ENCODE results near the gene IL17F. TPM values are rescaled to one million over a fixed set of nuclear protein-coding genes. Genes with fewer than 3 reads are reported as not detected.

The IL17F gene
- total RNA-seq, 1 donor from 2014 or later: not detected

- H3K27me3 ChIP-seq: no peaks in the 10 kb centered on the region
- H3K9me3 ChIP-seq: no peaks in the 10 kb centered on the region
- no peak overlapping the region for H3K4me3 ChIP-seq
- no peaks in the 10 kb centered on the region for H3K4me1 ChIP-seq
- TF ChIP-seq POLR2AphosphoS5 (IDR thresholded peaks at IDR 0.05; ENCODE audit: insufficient read depth in 1 of 2, low read depth in 1 of 2) (no peak), POLR2A (IDR thresholded peaks at IDR 0.05) (no peak)
- TF ChIP-seq, protein P1, sequence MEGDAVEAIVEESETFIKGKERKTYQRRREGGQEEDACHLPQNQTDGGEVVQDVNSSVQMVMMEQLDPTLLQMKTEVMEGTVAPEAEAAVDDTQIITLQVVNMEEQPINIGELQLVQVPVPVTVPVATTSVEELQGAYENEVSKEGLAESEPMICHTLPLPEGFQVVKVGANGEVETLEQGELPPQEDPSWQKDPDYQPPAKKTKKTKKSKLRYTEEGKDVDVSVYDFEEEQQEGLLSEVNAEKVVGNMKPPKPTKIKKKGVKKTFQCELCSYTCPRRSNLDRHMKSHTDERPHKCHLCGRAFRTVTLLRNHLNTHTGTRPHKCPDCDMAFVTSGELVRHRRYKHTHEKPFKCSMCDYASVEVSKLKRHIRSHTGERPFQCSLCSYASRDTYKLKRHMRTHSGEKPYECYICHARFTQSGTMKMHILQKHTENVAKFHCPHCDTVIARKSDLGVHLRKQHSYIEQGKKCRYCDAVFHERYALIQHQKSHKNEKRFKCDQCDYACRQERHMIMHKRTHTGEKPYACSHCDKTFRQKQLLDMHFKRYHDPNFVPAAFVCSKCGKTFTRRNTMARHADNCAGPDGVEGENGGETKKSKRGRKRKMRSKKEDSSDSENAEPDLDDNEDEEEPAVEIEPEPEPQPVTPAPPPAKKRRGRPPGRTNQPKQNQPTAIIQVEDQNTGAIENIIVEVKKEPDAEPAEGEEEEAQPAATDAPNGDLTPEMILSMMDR (IDR thresholded peaks at IDR 0.05): no peak
- no peaks in the 10 kb centered on the region for H3K36me3 ChIP-seq
- H3K27ac ChIP-seq: no peak overlapping the region
- intact Hi-C loops (cut with DNase I): no loop called here
- no peak for DNase-seq (ENCODE audit: extremely low spot score in 2 of 2)
These were observed 54.3 kb downstream of the IL17F start for GRCh38 chr6:52189974-52190373.

- intact Hi-C loops (cut with DNase I): no loop called here
- TF ChIP-seq POLR2AphosphoS5 (IDR thresholded peaks at IDR 0.05; ENCODE audit: insufficient read depth in 1 of 2, low read depth in 1 of 2): no peak
- no peak for TF ChIP-seq POLR2A (IDR thresholded peaks at IDR 0.05)
- TF ChIP-seq, protein P1 (IDR thresholded peaks at IDR 0.05): no peak
These were observed 57.2 kb downstream of the IL17F start for GRCh38 chr6:52187098-52187497.

More at GRCh38 chr6:52187098-52187497, 57.2 kb downstream of the IL17F start:
- H3K4me1 ChIP-seq: no peaks in the 10 kb centered on the region
- H3K27ac ChIP-seq: no peak overlapping the region
- H3K27me3 ChIP-seq: no peaks in the 10 kb centered on the region
- no peak for DNase-seq (ENCODE audit: extremely low spot score in 2 of 2)
- H3K9me3 ChIP-seq: no peaks in the 10 kb centered on the region
- H3K4me3 ChIP-seq: no peak overlapping the region
- no peaks in the 10 kb centered on the region for H3K36me3 ChIP-seq

Other genes starting within 250 kb of the IL17F start
- 0.49 TPM for gene PKHD1, start 156.9 kb downstream of the IL17F start, total RNA-seq
- gene IL17A, start 58.1 kb downstream of the IL17F start, total RNA-seq: not detected
- gene MCM3, start 40.2 kb upstream of the IL17F start, total RNA-seq: 36.3 TPM
- 8.8 TPM for gene PAQR8, start 117.7 kb upstream of the IL17F start, total RNA-seq
- 27.0 TPM for gene EFHC1, start 175.8 kb upstream of the IL17F start, total RNA-seq